NT2/D1 (cell line): Measurements from ENCODE around the gene AHNAK2.

Source experiments
- YY1 ChIP-seq: IDR thresholded peaks from 2 replicates; pipeline ENCODE4 v1.6.1; 2011; ENCODE audit not compliant: insufficient read length, insufficient read depth
- ZNF274 ChIP-seq: IDR thresholded peaks from 2 replicates; pipeline ENCODE4 v1.6.1; 2011; ENCODE audit warnings: mild to moderate bottlenecking, low read depth, low read length

DNA sequence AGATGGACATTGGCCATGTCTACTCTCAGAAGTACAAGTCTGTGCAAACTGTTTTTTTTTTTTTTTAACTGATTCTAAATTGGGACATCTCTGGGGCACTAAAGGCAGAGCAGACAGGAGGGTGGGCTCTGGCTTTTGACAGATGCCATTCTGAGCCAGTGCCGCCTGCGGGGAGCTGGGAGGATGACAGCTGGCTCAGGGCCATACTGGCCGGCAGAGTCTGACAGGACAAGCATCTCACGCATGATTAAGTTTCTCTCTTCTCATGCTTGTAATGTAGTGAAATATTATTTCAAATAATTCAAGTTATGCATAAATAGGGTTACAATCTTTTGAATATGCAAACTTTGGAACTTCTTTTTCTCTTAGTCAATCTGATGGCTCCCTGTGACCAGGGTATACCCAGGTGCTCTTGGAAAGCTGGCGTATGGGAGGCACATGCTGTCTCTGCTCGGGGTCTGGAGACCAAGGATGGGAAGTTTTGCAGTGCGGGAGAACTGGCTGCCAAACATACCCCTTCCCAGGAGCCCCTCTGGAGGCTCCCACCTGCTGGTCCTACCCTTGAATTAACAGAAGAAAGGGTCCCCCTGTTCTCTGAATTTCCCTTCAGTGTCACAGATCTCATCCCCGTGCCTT, 35.1 kb upstream of the AHNAK2 start:
- TF ChIP-seq YY1 (no peak), ZNF274 (no peak)
